Measurements from ENCODE around the gene GPS1.

The GPS1 gene

DNA sequence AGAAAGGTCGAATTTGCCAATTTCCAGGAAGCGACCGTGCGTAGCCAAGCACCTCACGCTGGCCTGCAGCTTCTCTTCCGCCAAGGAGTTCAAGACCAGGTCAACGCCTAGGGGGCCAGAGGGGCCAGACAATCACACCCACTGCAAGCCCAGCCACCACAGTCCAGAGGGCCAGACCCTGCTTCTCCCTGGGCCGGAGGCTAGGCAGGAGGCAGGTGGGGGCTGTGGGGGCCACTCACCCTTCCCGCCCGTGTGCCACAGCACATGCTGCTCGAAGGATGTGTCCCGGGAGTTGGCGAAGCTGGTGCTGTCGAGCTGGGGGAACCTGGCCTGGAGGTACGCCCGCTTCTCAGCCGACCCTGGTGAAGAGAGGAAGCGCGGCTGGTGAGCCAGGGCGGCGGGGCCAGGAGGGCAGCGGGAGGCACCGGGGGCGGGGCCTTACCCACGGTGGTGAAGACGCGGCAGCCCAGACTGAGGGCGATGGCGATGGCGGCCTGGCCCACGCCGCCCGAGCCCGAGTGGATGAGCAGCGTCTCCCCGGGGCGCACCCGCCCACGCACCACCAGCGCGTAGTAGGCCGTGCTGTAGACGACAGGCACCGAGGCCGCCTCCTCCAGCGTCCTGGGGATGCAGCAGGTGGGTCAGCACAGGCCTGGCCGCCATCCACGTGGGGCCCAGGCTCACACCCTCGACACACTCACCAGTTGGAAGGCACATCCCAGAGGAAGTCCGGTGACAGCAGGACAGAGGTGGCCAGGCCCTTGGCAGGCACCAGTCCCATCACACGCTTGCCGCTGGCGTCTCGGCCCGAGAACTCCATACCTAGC, 32.0 kb downstream of the GPS1 start:
- TF ChIP-seq, protein P1, sequence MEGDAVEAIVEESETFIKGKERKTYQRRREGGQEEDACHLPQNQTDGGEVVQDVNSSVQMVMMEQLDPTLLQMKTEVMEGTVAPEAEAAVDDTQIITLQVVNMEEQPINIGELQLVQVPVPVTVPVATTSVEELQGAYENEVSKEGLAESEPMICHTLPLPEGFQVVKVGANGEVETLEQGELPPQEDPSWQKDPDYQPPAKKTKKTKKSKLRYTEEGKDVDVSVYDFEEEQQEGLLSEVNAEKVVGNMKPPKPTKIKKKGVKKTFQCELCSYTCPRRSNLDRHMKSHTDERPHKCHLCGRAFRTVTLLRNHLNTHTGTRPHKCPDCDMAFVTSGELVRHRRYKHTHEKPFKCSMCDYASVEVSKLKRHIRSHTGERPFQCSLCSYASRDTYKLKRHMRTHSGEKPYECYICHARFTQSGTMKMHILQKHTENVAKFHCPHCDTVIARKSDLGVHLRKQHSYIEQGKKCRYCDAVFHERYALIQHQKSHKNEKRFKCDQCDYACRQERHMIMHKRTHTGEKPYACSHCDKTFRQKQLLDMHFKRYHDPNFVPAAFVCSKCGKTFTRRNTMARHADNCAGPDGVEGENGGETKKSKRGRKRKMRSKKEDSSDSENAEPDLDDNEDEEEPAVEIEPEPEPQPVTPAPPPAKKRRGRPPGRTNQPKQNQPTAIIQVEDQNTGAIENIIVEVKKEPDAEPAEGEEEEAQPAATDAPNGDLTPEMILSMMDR (conservative IDR thresholded peaks at IDR 0.05; ENCODE audit: control insufficient read depth, insufficient read depth, low read depth, low read length), result no peak
- no peak for DNase-seq (ENCODE audit: low read depth)
- no peak overlapping the region for H3K4me3 ChIP-seq (ENCODE audit: control insufficient read depth, low read depth, low read length)

DNA sequence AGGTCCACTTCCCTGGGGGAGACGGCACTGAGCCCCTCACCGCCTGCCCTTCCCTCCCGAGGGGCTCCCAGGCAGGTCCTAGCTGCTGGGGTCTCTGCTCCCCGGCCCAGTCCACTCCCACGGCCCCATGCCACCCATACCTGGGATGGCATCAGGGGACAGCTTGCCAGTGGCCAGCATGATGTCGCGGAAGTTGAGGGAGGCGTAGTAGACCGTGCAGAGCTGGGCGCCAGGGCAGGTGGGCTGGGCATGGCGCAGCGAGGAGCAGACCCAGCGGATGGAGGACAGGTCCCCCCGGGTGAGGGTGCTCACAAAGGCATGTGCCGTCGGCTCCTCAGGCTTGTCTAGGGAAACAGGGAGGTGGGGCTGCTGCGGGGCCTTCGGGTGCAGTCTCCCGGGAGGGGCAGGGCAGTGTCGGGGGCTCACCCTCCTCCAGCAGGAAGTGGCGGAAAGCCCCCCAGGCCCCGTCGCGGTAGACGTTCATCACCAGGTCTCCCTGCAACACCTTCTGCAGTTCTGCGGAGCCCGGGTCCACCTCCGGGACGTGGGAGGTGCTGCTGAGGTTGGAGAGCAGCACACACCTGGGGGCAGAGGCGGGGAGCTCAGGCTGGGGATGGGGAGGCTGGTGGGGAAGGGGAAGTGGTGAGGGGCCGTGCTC, 32.8 kb downstream of the GPS1 start:
- no peak for DNase-seq (ENCODE audit: low read depth)
- H3K4me3 ChIP-seq (ENCODE audit: control insufficient read depth, low read depth, low read length), result no peak overlapping the region
- TF ChIP-seq, protein P1 (conservative IDR thresholded peaks at IDR 0.05; ENCODE audit: control insufficient read depth, insufficient read depth, low read depth, low read length), result no peak

DNA sequence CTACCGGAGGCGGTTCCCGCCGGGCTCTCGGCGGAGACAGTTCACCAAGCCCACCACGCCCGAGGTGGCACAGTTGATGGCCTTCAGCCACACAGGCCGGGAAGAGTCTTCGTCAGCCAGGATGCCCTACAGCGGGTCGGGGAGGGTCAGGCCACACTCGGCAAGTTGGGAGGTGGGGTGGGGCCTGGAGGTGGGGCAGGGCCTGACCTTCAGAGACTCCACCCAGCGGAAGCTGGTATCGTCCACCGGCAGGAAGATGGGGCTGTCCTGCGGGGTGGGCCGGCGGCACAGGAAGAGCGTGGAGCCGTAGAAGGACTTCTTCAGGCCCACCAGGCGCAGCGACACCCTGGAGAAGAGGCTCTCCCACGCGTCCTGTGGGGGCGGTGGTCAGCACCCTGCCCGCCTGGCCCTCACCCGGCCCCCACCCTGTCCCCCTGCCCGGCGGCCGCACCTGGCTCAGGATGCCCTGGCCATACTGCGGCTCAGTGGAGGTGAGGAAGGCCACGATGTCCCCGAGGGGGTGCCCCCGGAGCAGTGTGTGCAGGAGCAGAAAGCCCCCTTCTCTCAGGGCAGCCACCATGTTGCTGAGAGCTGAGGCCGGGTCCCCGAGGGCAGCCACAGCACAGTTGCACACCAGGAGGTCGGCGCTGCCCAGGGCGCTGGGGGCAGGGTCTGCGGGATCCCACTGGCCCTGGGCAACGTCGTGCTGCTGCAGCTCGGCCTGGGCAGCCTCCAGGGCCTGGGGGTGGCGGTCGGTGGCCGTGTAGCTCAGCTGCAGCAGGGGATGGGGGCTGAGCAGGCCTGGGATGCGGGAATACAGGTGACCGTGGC, 33.5 kb downstream of the GPS1 start:
- H3K4me3 ChIP-seq (ENCODE audit: control insufficient read depth, low read depth, low read length), result no peak overlapping the region
- TF ChIP-seq, protein P1 (conservative IDR thresholded peaks at IDR 0.05; ENCODE audit: control insufficient read depth, insufficient read depth, low read depth, low read length), result no peak
- DNase-seq (ENCODE audit: low read depth), result no peak

DNA sequence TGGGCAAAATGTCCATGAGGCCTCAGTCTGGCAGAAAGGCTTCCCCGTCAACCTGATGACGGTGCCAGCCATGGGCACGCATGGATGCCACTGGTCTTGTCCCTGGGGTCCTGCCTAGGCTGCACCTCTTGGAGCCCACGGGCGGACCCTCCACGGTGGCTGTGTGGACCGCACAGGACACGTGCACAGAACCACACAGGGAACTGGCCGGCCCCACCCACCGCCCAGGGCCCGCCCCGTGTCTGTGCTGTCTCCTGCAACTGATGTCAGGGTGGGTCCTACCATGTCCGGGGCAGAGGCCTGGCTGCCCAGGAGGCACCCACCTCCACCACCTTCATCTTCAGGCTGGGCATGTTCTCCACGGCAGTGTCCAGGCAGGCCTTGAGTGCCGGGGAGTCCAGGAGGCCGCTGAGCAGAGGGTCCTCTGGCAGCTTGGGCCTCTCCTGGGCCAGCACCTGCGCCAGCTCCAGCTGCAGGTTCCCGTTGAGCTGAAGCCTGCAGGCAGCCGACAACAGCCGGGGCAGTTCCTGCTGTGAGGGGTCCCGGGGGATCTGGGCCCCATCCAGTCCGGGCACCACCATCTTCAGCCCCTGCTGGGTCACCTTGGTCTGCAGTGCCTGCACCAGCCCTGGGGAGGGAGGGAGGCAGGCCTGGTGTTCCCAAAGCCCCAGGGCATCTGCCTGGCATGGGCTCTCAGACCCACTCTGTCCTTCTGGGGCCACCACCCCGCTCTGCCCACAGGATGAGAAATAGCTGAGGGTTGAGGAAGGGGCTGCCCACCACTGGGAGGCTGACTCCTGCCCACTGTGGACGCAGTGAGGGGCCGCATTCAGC, 34.5 kb downstream of the GPS1 start:
- H3K4me3 ChIP-seq (ENCODE audit: control insufficient read depth, low read depth, low read length), result no peak overlapping the region
- DNase-seq (ENCODE audit: low read depth), result no peak
- TF ChIP-seq, protein P1 (conservative IDR thresholded peaks at IDR 0.05; ENCODE audit: control insufficient read depth, insufficient read depth, low read depth, low read length), result no peak

DNA sequence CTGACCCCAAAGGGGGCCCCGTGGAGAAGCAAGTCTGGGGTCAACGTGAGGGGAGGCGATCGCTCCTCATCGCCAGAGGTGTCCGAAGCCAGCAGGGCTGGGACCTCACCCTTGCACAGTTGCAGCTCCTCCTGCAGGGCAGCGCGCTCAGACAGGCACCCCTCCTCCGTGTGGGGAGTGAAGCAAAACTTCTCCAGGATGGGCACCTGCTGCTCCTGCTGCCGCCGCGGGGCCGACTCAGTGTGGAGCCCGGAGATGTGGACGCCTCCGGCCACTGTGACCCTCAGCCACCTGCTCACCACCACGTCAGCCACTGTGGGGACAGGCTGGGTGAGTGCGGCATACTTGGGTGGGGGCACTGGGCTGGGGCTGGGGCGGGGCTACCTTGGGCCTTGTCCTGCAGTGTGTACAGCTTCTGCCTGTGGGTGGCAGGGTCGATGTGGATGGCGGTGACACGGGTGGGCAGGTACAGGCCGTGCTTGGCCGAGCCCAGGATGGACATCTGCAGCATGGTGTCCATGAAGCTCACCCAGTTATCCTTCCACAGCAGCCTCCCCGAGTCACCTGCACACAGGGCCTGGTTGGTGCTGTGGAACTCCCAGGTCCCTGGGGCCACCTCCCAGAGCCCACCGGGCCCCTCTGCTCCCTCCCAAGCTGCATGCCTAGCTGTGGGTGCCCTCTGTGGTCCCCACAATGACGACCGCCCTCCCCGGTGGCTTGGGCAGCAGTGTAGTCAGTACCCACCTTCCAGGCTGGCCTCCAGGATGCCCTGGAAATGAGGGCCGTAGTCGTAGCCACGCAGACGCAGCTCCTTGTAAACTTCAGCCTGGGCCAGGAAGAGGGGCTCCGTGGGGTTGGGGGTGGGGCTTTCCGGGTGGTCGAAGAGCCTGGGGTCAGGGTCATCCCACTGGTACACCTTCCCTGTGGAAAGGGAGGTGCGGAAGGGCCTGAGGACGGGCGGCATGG, 35.5 kb downstream of the GPS1 start:
- no peak overlapping the region for H3K4me3 ChIP-seq (ENCODE audit: control insufficient read depth, low read depth, low read length)
- TF ChIP-seq, protein P1 (conservative IDR thresholded peaks at IDR 0.05; ENCODE audit: control insufficient read depth, insufficient read depth, low read depth, low read length), result no peak
- no peak for DNase-seq (ENCODE audit: low read depth)
